ENCODE measurements around the gene CPNE5.

GRCh38 chr6:36839749-36840431, 646 bp upstream of the CPNE5 start:
- TF ChIP-seq, protein P1, sequence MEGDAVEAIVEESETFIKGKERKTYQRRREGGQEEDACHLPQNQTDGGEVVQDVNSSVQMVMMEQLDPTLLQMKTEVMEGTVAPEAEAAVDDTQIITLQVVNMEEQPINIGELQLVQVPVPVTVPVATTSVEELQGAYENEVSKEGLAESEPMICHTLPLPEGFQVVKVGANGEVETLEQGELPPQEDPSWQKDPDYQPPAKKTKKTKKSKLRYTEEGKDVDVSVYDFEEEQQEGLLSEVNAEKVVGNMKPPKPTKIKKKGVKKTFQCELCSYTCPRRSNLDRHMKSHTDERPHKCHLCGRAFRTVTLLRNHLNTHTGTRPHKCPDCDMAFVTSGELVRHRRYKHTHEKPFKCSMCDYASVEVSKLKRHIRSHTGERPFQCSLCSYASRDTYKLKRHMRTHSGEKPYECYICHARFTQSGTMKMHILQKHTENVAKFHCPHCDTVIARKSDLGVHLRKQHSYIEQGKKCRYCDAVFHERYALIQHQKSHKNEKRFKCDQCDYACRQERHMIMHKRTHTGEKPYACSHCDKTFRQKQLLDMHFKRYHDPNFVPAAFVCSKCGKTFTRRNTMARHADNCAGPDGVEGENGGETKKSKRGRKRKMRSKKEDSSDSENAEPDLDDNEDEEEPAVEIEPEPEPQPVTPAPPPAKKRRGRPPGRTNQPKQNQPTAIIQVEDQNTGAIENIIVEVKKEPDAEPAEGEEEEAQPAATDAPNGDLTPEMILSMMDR (IDR thresholded peaks at IDR 0.05), result peak; percentile 77; the same call in 1 of the 2 replicates
- TF ChIP-seq, protein P2, sequence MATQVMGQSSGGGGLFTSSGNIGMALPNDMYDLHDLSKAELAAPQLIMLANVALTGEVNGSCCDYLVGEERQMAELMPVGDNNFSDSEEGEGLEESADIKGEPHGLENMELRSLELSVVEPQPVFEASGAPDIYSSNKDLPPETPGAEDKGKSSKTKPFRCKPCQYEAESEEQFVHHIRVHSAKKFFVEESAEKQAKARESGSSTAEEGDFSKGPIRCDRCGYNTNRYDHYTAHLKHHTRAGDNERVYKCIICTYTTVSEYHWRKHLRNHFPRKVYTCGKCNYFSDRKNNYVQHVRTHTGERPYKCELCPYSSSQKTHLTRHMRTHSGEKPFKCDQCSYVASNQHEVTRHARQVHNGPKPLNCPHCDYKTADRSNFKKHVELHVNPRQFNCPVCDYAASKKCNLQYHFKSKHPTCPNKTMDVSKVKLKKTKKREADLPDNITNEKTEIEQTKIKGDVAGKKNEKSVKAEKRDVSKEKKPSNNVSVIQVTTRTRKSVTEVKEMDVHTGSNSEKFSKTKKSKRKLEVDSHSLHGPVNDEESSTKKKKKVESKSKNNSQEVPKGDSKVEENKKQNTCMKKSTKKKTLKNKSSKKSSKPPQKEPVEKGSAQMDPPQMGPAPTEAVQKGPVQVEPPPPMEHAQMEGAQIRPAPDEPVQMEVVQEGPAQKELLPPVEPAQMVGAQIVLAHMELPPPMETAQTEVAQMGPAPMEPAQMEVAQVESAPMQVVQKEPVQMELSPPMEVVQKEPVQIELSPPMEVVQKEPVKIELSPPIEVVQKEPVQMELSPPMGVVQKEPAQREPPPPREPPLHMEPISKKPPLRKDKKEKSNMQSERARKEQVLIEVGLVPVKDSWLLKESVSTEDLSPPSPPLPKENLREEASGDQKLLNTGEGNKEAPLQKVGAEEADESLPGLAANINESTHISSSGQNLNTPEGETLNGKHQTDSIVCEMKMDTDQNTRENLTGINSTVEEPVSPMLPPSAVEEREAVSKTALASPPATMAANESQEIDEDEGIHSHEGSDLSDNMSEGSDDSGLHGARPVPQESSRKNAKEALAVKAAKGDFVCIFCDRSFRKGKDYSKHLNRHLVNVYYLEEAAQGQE (IDR thresholded peaks at IDR 0.05; ENCODE audit: insufficient read depth in 1 of 2, low read depth in 2 of 2, low read length in 1 of 2), result no peak

All from Panc1 (cell line).